Measurements from ENCODE around the gene MRPS5. TPM values are rescaled to one million over a fixed set of nuclear protein-coding genes. Genes with fewer than 3 reads are reported as not detected.

The MRPS5 gene
- total and polyA plus RNA-seq, 4 donors, result 21.7 to 72.9 (median 57.0) TPM

Other genes starting within 250 kb of the MRPS5 start
- gene MAL, start 96.1 kb downstream of the MRPS5 start, total RNA-seq, result not detected
- under 1 TPM in 1 of 2 donors, not detected in 1; 0.51 TPM for gene MAL, start 96.1 kb downstream of the MRPS5 start, polyA plus RNA-seq
- gene ZNF514, start 38.0 kb upstream of the MRPS5 start, total RNA-seq, result 1 to 10 TPM; 4.2 to 6.2 TPM
- gene ZNF514, start 38.0 kb upstream of the MRPS5 start, polyA plus RNA-seq, result 1 to 10 TPM; 1.7 to 3.3 TPM
- gene ZNF2, start 44.0 kb upstream of the MRPS5 start, total RNA-seq, result 1 to 10 TPM; 2.5 to 3.0 TPM
- gene ZNF2, start 44.0 kb upstream of the MRPS5 start, polyA plus RNA-seq, result 1 to 10 TPM; 1.0 to 1.2 TPM
- gene ZNF892, start 85.7 kb upstream of the MRPS5 start, total RNA-seq, result 1 to 10 TPM; 1.3 to 2.2 TPM
- under 1 TPM in 1 of 2 donors, not detected in 1; 0.17 TPM for gene ZNF892, start 85.7 kb upstream of the MRPS5 start, polyA plus RNA-seq
- gene PROM2, start 152.6 kb upstream of the MRPS5 start, total RNA-seq, result 1 to 10 TPM in 1 of 2 donors, under 1 TPM in 1; 0.19 to 1.1 TPM
- gene PROM2, start 152.6 kb upstream of the MRPS5 start, polyA plus RNA-seq, result under 1 TPM; 0.11 to 0.30 TPM
- under 1 TPM; 0.59 to 0.65 TPM for gene KCNIP3, start 175.5 kb upstream of the MRPS5 start, total RNA-seq
- 1 to 10 TPM in 1 of 2 donors, under 1 TPM in 1; 0.26 to 1.1 TPM for gene KCNIP3, start 175.5 kb upstream of the MRPS5 start, polyA plus RNA-seq